Measurements from ENCODE around the gene CD58. TPM values are rescaled to one million over a fixed set of nuclear protein-coding genes. Genes with fewer than 3 reads are reported as not detected.

CD58 gene
- polyA plus RNA-seq, 1 of the 3 experiments (the other 2 are of a cell fraction) = 18.1 TPM

GRCh38 chr1:116508085-116508983 lies 62.5 kb downstream of the CD58 start:
- CTCF ChIA-PET = interaction anchor here (2.5 to 29.6 kb wide), 3 partner anchors 10 to 362 kb away, joined by 10 to 1099 read pairs (median 21); no protein-coding TSS in a partner anchor
- POLR2A ChIA-PET = no interaction called here

More at GRCh38 chr1:116508085-116508983, 62.5 kb downstream of the CD58 start:
- peaks cover 19 to 23% of the 10 kb centered on the region in 2 experiments; a peak in 3 of 4 replicates for H3K4me1 ChIP-seq (ENCODE audit: control insufficient read depth in 1 of 2, insufficient read depth in 2 of 2, low read depth in 1 of 2, low read length in 1 of 2)
- H2AFZ ChIP-seq (ENCODE audit: low read depth) = no peak overlapping the region
- H3K4me2 ChIP-seq = peak overlapping the region; percentile 68
- H3K27me3 ChIP-seq (ENCODE audit: insufficient read depth) = no peaks in the 10 kb centered on the region
- no peaks in the 10 kb centered on the region for H3K36me3 ChIP-seq (replicated peaks in 1 of 2; ENCODE audit: control insufficient read depth in 1 of 2, insufficient read depth in 2 of 2, low read length in 1 of 2)
- peaks cover 29% of the 10 kb centered on the region for H3F3A ChIP-seq (replicated peaks; ENCODE audit: insufficient read depth)
- TF ChIP-seq TAF1 (IDR thresholded peaks at IDR 0.05; ENCODE audit: borderline replicate concordance, low read depth, low read length) (no peak), FOXM1 (IDR thresholded peaks at IDR 0.05; ENCODE audit: low read depth) (no peak), RCOR1 (IDR thresholded peaks at IDR 0.05; ENCODE audit: low read length) (no peak), SIN3A (IDR thresholded peaks at IDR 0.05; ENCODE audit: borderline replicate concordance, low read depth, low read length) (no peak), NRF1 (IDR thresholded peaks at IDR 0.05; ENCODE audit: low read depth, low read length) (no peak), USF2 (IDR thresholded peaks at IDR 0.05; ENCODE audit: borderline replicate concordance, low read depth, low read length) (no peak), GATA2 (CRISPR knock-in tag; IDR thresholded peaks at IDR 0.05) (no peak), FOXJ3 (CRISPR knock-in tag; IDR thresholded peaks at IDR 0.05) (no peak), MXI1 (IDR thresholded peaks at IDR 0.05; ENCODE audit: low read depth, low read length) (no peak), JUND (IDR thresholded peaks at IDR 0.05) (no peak), EP300 (IDR thresholded peaks at IDR 0.05; ENCODE audit: borderline replicate concordance in 1 of 2, low read depth in 1 of 2, low read length in 1 of 2) (no peak), TEAD4 (IDR thresholded peaks at IDR 0.05; ENCODE audit: borderline replicate concordance, insufficient read depth) (no peak), POLR2AphosphoS5 (IDR thresholded peaks at IDR 0.05; ENCODE audit: low read depth, low read length) (no peak), RXRA (IDR thresholded peaks at IDR 0.05; ENCODE audit: borderline replicate concordance, low read depth) (no peak), ELF1 (IDR thresholded peaks at IDR 0.05) (no peak), ZBTB33 (IDR thresholded peaks at IDR 0.05; ENCODE audit: borderline replicate concordance, low read depth) (no peak), FOSL2 (IDR thresholded peaks at IDR 0.05; ENCODE audit: borderline replicate concordance, low read depth) (no peak), CHD2 (IDR thresholded peaks at IDR 0.05; ENCODE audit: low read length, partially characterized antibody) (no peak), GABPA (IDR thresholded peaks at IDR 0.05; ENCODE audit: low read depth) (no peak), PBX3 (IDR thresholded peaks at IDR 0.05) (no peak)
- DNase-seq = no peak
- WGBS (ENCODE audit: low lambda C conversion rate) = 94% methylated on average over 4 of the region's 4 CpGs
- no peaks in the 10 kb centered on the region for H3K79me2 ChIP-seq (ENCODE audit: insufficient read depth)
- H3K9me2 ChIP-seq = no peaks in the 10 kb centered on the region
- no peaks in the 10 kb centered on the region for H4K20me1 ChIP-seq (ENCODE audit: insufficient read depth)
- no peak overlapping the region for H3K4me3 ChIP-seq (ENCODE audit: low read depth in 2 of 2, low read length in 1 of 2)
- peak overlapping the region; percentile 9 to 97; a peak in 3 of 4 replicates for H3K27ac ChIP-seq (ENCODE audit: low read depth in 2 of 2, low read length in 1 of 2)
- H3K9ac ChIP-seq = no peak overlapping the region; the same call in 1 of the 2 replicates
- H3K9me3 ChIP-seq = no peaks in the 10 kb centered on the region
